HEK293 (cell line): ENCODE data around the gene AFF4.

ENCODE experiments used
- BCL11B ChIP-seq: fragments of 450-650 bp; formaldehyde crosslinking; IDR thresholded peaks from 2 replicates; pipeline ENCODE4 v1.5.1; 2016; ENCODE audit warnings: low read depth, missing biosample characterization, missing genetic modification characterization
- KLF1 ChIP-seq: fragments of 450-650 bp; formaldehyde crosslinking; IDR thresholded peaks from 2 replicates; pipeline ENCODE4 v1.5.1; 2016; ENCODE audit warnings: missing biosample characterization, missing genetic modification characterization
- KLF8 ChIP-seq: fragments of 450-650 bp; formaldehyde crosslinking; IDR thresholded peaks from 2 replicates; pipeline ENCODE4 v1.5.1; 2016; ENCODE audit warnings: missing biosample characterization, missing genetic modification characterization
- KLF9 ChIP-seq: fragments of 450-650 bp; formaldehyde crosslinking; IDR thresholded peaks from 2 replicates; pipeline ENCODE4 v1.5.1; 2016; ENCODE audit warnings: missing biosample characterization, missing genetic modification characterization, low read depth
- MZF1 ChIP-seq: fragments of 450-650 bp; formaldehyde crosslinking; IDR thresholded peaks from 2 replicates; pipeline ENCODE4 v1.5.1; 2017; ENCODE audit warnings: missing biosample characterization, missing genetic modification characterization, borderline replicate concordance
- SP7 ChIP-seq: fragments of 450-650 bp; formaldehyde crosslinking; IDR thresholded peaks from 2 replicates; pipeline ENCODE4 v1.5.1; 2016; ENCODE audit warnings: missing biosample characterization, missing genetic modification characterization
- ZBTB1 ChIP-seq: fragments of 450-650 bp; formaldehyde crosslinking; IDR thresholded peaks from 2 replicates; pipeline ENCODE4 v1.5.1; 2016; ENCODE audit warnings: missing biosample characterization, missing genetic modification characterization
- ZIC2 ChIP-seq: fragments of 450-650 bp; formaldehyde crosslinking; IDR thresholded peaks from 2 replicates; pipeline ENCODE4 v1.5.1; 2016; ENCODE audit warnings: missing biosample characterization, missing genetic modification characterization
- ZNF121 ChIP-seq: fragments of 450-650 bp; formaldehyde crosslinking; IDR thresholded peaks from 2 replicates; pipeline ENCODE4 v1.5.1; 2016; ENCODE audit warnings: missing biosample characterization, missing genetic modification characterization
- ZNF174 ChIP-seq: fragments of 450-650 bp; formaldehyde crosslinking; IDR thresholded peaks from 2 replicates; pipeline ENCODE4 v1.5.0; 2017; ENCODE audit warnings: missing biosample characterization, mild to moderate bottlenecking, missing genetic modification characterization
- ZNF184 ChIP-seq: fragments of 450-650 bp; IDR thresholded peaks from 2 replicates; pipeline ENCODE4 v1.5.1; 2018; ENCODE audit warnings: missing biosample characterization, mild to moderate bottlenecking, missing genetic modification characterization
- ZNF211 ChIP-seq: fragments of 450-650 bp; formaldehyde crosslinking; IDR thresholded peaks from 2 replicates; pipeline ENCODE4 v1.5.1; 2016; ENCODE audit warnings: low read depth, missing biosample characterization, missing genetic modification characterization
- ZNF221 ChIP-seq: fragments of 450-650 bp; formaldehyde crosslinking; IDR thresholded peaks from 2 replicates; pipeline ENCODE4 v1.5.1; 2017; ENCODE audit warnings: missing biosample characterization, missing genetic modification characterization, borderline replicate concordance
- ZNF24 ChIP-seq: fragments of 450-650 bp; formaldehyde crosslinking; IDR thresholded peaks from 2 replicates; pipeline ENCODE4 v1.5.1; 2016; ENCODE audit warnings: missing biosample characterization, missing genetic modification characterization
- ZNF302 ChIP-seq: fragments of 450-650 bp; formaldehyde crosslinking; IDR thresholded peaks from 2 replicates; pipeline ENCODE4 v1.5.1; 2016; ENCODE audit warnings: missing biosample characterization, missing genetic modification characterization, low read depth
- ZNF341 ChIP-seq: fragments of 450-650 bp; formaldehyde crosslinking; IDR thresholded peaks from 2 replicates; pipeline ENCODE4; 2016; ENCODE audit warnings: low read depth, missing biosample characterization, missing genetic modification characterization
- ZNF350 ChIP-seq: fragments of 450-650 bp; formaldehyde crosslinking; IDR thresholded peaks from 2 replicates; pipeline ENCODE4 v1.5.0; 2017; ENCODE audit warnings: missing biosample characterization, mild to moderate bottlenecking, missing genetic modification characterization
- ZNF548 ChIP-seq: fragments of 450-650 bp; formaldehyde crosslinking; IDR thresholded peaks from 2 replicates; pipeline ENCODE4 v1.5.1; 2016; ENCODE audit warnings: missing biosample characterization, missing genetic modification characterization
- ZNF600 ChIP-seq: fragments of 450-650 bp; formaldehyde crosslinking; IDR thresholded peaks from 2 replicates; pipeline ENCODE4 v1.5.1; 2016; ENCODE audit warnings: missing biosample characterization, missing genetic modification characterization
- ZNF610 ChIP-seq: fragments of 450-650 bp; formaldehyde crosslinking; IDR thresholded peaks from 2 replicates; pipeline ENCODE4 v1.5.1; 2016; ENCODE audit warnings: missing biosample characterization, missing genetic modification characterization, borderline replicate concordance
- ZNF660 ChIP-seq: fragments of 450-650 bp; IDR thresholded peaks from 2 replicates; pipeline ENCODE4 v1.5.1; 2018; ENCODE audit warnings: missing biosample characterization, mild to moderate bottlenecking, missing genetic modification characterization
- ZNF785 ChIP-seq: fragments of 450-650 bp; formaldehyde crosslinking; IDR thresholded peaks from 2 replicates; pipeline ENCODE4 v1.5.1; 2016; ENCODE audit warnings: missing biosample characterization, missing genetic modification characterization
- ZNF792 ChIP-seq: fragments of 450-650 bp; formaldehyde crosslinking; IDR thresholded peaks from 2 replicates; pipeline ENCODE4 v1.5.1; 2016; ENCODE audit warnings: missing biosample characterization, missing genetic modification characterization
- ZXDB ChIP-seq: fragments of 450-650 bp; formaldehyde crosslinking; IDR thresholded peaks from 2 replicates; pipeline ENCODE4 v1.5.1; 2016; ENCODE audit warnings: missing biosample characterization, missing genetic modification characterization
- TF ChIP-seq, protein P1 (sequence below): fragments of 450-650 bp; formaldehyde crosslinking; IDR thresholded peaks from 2 replicates; pipeline ENCODE4 v1.5.1; 2016; ENCODE audit warnings: missing biosample characterization, missing genetic modification characterization
- TF ChIP-seq, protein P2 (sequence below): fragments of 450-650 bp; formaldehyde crosslinking; IDR thresholded peaks from 2 replicates; pipeline ENCODE4 v1.5.1; 2016; ENCODE audit warnings: missing biosample characterization, missing genetic modification characterization
- TF ChIP-seq, protein P3 (sequence below): fragments of 450-650 bp; formaldehyde crosslinking; IDR thresholded peaks from 2 replicates; pipeline ENCODE4 v1.5.1; 2016; ENCODE audit warnings: missing biosample characterization, missing genetic modification characterization
- TF ChIP-seq, protein P4 (sequence below): fragments of 450-650 bp; formaldehyde crosslinking; IDR thresholded peaks from 2 replicates; pipeline ENCODE4 v1.5.1; 2016; ENCODE audit warnings: missing biosample characterization, missing genetic modification characterization
- TF ChIP-seq, protein P5 (sequence below): fragments of 450-650 bp; formaldehyde crosslinking; IDR thresholded peaks from 2 replicates; pipeline ENCODE4 v1.5.1; 2016; ENCODE audit warnings: missing biosample characterization, missing genetic modification characterization

Gene AFF4

DNA sequence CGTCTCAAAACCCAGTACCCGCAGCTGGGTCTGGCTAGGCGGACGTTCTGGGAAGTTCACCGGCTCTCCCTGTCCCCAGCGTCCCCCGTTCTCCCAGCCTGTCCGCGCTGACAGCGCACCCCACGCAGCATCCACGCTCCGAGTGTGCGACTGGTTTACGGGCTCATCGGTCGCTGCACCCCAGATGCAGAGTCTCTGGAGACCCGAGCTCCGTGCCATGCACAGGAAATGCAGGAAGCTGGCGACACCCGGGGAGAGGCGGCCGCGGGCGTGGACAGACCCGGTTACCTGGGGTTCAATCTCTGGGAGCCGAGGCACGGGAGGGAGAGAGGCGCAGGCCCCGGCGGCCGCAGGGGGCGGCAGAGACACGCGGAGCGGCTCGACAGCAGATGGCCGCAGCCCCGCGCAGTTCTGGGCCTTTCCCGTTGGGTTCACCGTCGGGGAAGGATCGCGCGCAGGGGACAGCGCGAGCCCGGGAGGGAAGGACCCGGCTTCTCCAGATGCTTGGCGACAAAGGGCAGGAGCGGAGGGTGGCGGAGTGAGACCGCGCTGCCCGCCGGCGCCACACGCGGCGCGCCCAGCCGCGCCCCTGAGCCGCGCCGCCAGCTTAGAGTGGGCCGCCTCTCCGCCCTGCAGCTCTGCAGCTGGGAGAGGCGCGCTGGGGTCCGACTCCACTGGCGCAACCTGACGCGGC lies 133.5 kb downstream of the AFF4 start (continued):
- peak; percentile 33; the same call in 1 of the 2 replicates for TF ChIP-seq SP7 (tag by site-specific recombination)
- TF ChIP-seq KLF8 (tag by site-specific recombination) = peak; percentile 64; the same call in 1 of the 2 replicates
- TF ChIP-seq ZIC2 = peak; percentile 75
- TF ChIP-seq ZNF221 (tag by site-specific recombination) = no peak
- TF ChIP-seq ZXDB = peak; percentile 38; the same call in 1 of the 2 replicates
- TF ChIP-seq, protein P1, sequence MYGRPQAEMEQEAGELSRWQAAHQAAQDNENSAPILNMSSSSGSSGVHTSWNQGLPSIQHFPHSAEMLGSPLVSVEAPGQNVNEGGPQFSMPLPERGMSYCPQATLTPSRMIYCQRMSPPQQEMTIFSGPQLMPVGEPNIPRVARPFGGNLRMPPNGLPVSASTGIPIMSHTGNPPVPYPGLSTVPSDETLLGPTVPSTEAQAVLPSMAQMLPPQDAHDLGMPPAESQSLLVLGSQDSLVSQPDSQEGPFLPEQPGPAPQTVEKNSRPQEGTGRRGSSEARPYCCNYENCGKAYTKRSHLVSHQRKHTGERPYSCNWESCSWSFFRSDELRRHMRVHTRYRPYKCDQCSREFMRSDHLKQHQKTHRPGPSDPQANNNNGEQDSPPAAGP (tag by site-specific recombination) = peak; percentile 64
- TF ChIP-seq KLF9 (tag by site-specific recombination) = 0 out of 2 replicates have a peak, but pooled peaks have one; percentile 11
- TF ChIP-seq ZNF350 (tag by site-specific recombination) = no peak
- TF ChIP-seq, protein P2, sequence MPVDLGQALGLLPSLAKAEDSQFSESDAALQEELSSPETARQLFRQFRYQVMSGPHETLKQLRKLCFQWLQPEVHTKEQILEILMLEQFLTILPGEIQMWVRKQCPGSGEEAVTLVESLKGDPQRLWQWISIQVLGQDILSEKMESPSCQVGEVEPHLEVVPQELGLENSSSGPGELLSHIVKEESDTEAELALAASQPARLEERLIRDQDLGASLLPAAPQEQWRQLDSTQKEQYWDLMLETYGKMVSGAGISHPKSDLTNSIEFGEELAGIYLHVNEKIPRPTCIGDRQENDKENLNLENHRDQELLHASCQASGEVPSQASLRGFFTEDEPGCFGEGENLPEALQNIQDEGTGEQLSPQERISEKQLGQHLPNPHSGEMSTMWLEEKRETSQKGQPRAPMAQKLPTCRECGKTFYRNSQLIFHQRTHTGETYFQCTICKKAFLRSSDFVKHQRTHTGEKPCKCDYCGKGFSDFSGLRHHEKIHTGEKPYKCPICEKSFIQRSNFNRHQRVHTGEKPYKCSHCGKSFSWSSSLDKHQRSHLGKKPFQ = no peak
- TF ChIP-seq ZNF184 (tag by site-specific recombination) = 0 out of 2 replicates have a peak, but pooled peaks have one; percentile 28
- TF ChIP-seq ZNF24 (tag by site-specific recombination) = no peak
- no peak for TF ChIP-seq MZF1 (tag by site-specific recombination)
- no peak; the same call in 1 of the 2 replicates for TF ChIP-seq BCL11B (tag by site-specific recombination)
- 0 out of 2 replicates have a peak, but pooled peaks have one; percentile 25 for TF ChIP-seq ZNF600
- peak; percentile 26; the same call in 1 of the 2 replicates for TF ChIP-seq ZNF341 (tag by site-specific recombination)
- no peak for TF ChIP-seq ZNF548 (tag by site-specific recombination)
- TF ChIP-seq, protein P3, sequence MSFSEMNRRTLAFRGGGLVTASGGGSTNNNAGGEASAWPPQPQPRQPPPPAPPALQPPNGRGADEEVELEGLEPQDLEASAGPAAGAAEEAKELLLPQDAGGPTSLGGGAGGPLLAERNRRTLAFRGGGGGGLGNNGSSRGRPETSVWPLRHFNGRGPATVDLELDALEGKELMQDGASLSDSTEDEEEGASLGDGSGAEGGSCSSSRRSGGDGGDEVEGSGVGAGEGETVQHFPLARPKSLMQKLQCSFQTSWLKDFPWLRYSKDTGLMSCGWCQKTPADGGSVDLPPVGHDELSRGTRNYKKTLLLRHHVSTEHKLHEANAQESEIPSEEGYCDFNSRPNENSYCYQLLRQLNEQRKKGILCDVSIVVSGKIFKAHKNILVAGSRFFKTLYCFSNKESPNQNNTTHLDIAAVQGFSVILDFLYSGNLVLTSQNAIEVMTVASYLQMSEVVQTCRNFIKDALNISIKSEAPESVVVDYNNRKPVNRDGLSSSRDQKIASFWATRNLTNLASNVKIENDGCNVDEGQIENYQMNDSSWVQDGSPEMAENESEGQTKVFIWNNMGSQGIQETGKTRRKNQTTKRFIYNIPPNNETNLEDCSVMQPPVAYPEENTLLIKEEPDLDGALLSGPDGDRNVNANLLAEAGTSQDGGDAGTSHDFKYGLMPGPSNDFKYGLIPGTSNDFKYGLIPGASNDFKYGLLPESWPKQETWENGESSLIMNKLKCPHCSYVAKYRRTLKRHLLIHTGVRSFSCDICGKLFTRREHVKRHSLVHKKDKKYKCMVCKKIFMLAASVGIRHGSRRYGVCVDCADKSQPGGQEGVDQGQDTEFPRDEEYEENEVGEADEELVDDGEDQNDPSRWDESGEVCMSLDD = peak; percentile 84
- no peak for TF ChIP-seq ZNF211 (tag by site-specific recombination)
- TF ChIP-seq ZNF660 = peak; percentile 88
- no peak for TF ChIP-seq ZNF302 (tag by site-specific recombination)
- no peak for TF ChIP-seq ZBTB1
- no peak for TF ChIP-seq ZNF792
- TF ChIP-seq KLF1 (tag by site-specific recombination) = peak; percentile 33; the same call in 1 of the 2 replicates
- peak; percentile 20; the same call in 1 of the 2 replicates for TF ChIP-seq ZNF121 (tag by site-specific recombination)
- peak; percentile 76; the same call in 1 of the 2 replicates for TF ChIP-seq ZNF610
- no peak for TF ChIP-seq ZNF785 (tag by site-specific recombination)
- TF ChIP-seq, protein P4, sequence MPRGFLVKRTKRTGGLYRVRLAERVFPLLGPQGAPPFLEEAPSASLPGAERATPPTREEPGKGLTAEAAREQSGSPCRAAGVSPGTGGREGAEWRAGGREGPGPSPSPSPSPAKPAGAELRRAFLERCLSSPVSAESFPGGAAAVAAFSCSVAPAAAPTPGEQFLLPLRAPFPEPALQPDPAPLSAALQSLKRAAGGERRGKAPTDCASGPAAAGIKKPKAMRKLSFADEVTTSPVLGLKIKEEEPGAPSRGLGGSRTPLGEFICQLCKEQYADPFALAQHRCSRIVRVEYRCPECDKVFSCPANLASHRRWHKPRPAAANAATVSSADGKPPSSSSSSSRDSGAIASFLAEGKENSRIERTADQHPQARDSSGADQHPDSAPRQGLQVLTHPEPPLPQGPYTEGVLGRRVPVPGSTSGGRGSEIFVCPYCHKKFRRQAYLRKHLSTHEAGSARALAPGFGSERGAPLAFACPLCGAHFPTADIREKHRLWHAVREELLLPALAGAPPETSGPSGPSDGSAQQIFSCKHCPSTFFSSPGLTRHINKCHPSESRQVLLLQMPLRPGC (tag by site-specific recombination) = peak; percentile 20; the same call in 1 of the 2 replicates
- TF ChIP-seq ZNF174 (tag by site-specific recombination) = peak; percentile 67; the same call in 1 of the 2 replicates
- TF ChIP-seq, protein P5, sequence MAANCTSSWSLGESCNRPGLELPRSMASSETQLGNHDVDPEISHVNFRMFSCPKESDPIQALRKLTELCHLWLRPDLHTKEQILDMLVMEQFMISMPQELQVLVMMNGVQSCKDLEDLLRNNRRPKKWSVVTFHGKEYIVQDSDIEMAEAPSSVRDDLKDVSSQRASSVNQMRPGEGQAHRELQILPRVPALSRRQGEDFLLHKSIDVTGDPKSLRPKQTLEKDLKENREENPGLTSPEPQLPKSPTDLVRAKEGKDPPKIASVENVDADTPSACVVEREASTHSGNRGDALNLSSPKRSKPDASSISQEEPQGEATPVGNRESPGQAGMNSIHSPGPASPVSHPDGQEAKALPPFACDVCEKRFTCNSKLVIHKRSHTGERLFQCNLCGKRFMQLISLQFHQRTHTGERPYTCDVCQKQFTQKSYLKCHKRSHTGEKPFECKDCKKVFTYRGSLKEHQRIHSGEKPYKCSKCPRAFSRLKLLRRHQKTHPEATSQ (tag by site-specific recombination) = peak; percentile 33; the same call in 1 of the 2 replicates
- TF ChIP-seq, all 188 proteins: peak for 41
